Measurements from ENCODE around the gene DEFB128.

DEFB128 gene

DNA sequence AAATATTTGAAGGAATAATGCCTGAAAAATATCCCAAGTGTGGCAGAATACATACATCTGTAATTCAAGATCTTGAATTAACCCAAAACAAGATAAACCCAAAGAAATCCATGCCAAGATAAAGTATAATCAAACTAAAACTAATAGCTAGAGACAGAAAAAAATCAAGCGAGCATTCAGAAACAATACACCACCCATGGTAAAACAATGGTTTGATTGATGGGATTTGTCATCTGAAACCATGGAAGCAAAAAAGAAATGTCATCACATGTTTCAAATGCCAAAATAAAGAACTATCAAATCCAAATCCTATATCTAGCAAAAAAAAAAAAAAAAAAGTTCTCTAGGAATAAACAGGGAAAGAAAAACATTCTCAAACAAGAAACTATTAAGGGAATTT is 37.4 kb downstream of the DEFB128 start:
- no peak for DNase-seq (ENCODE audit: low spot score)

- DNase-seq (ENCODE audit: low spot score), result no peak
Observed at GRCh38 chr20:145877-146276, 43.6 kb downstream of the DEFB128 start.

DNA sequence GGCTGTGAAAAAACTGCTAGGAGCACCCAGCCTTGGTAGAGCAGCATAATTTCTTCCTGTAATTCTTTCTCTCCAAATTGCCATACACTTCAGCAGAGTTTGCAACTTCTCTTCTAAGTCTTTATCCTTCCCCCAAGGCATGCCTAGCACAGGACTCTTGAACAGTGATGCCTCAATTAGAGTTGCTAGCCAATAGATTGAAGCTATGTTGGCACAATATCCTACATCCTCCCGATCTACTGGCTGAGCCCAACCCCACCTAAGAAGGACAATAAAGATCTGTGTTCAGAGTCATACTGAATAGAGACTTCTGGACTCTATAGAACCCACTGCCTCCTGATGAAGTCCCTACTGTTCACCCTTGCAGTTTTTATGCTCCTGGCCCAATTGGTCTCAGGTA is 47.2 kb downstream of the DEFB128 start, which contains the start of gene DEFB126:
DEFB126 (plus strand) TSS at position 301 of the 400 bp plus-strand sequence; CDS start at position 340, 39 bp downstream.
- no peak for DNase-seq (ENCODE audit: low spot score)

Data from HuH-7 (cell line).